ENCODE measurements around the gene FAM209B. TPM values are rescaled to one million over a fixed set of nuclear protein-coding genes. Genes with fewer than 3 reads are reported as not detected.
"Not testable (repeated sequence)": the region's sequence is repeated elsewhere in the genome, so short reads cannot be mapped to it uniquely, and the experiment has no call there.

The FAM209B gene
- polyA plus RNA-seq, 2 of the 4 experiments (the other 2 are of a cell fraction): 0.46 to 0.78 TPM

DNA sequence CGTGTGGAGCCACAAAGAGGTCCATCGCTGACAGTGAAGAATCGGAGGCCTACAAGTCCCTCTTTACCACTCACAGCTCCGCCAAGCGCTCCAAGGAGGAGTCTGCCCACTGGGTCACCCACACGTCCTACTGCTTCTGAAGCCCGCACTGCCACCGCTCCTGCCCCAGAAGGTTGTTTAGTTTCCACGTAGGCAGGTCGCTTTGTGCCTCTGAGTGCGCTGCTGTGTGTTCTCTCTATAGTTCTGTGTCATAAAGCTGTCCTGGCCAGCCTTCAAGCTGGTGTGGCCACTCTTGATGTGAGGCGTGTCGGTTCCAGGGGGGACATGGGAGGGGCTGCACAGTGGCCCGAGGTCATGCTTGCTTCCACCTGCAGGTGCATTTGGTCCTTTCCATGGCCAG, 14.9 kb upstream of the FAM209B start:
- TF ChIP-seq TFCP2L1 (CRISPR knock-in tag; IDR thresholded peaks at IDR 0.05): no peak
- TF ChIP-seq CBX8 (IDR thresholded peaks at IDR 0.05): no peak
- DNase-seq (ENCODE audit: low read depth in 1 of 2, low spot score in 1 of 2) (no peak), FAIRE-seq (no peak), ATAC-seq (no peak)
- Histone ChIP-seq H3K9me3 (no peaks in the 10 kb centered on the region), H3K27ac (no peak overlapping the region), H3K4me3 (no peak overlapping the region), H3K4me2 (no peak overlapping the region), H3K4me1 (no peaks in the 10 kb centered on the region)
- ChIA-PET POLR2A (no interaction called here), CTCF (interaction anchor here (0.6 kb wide), 1 partner anchor 670 kb away, joined by 3 read pairs; no protein-coding TSS in a partner anchor)
- 92% methylated on average over 14 of the region's 14 CpGs for WGBS (ENCODE audit: missing lambda C conversion rate)

DNA sequence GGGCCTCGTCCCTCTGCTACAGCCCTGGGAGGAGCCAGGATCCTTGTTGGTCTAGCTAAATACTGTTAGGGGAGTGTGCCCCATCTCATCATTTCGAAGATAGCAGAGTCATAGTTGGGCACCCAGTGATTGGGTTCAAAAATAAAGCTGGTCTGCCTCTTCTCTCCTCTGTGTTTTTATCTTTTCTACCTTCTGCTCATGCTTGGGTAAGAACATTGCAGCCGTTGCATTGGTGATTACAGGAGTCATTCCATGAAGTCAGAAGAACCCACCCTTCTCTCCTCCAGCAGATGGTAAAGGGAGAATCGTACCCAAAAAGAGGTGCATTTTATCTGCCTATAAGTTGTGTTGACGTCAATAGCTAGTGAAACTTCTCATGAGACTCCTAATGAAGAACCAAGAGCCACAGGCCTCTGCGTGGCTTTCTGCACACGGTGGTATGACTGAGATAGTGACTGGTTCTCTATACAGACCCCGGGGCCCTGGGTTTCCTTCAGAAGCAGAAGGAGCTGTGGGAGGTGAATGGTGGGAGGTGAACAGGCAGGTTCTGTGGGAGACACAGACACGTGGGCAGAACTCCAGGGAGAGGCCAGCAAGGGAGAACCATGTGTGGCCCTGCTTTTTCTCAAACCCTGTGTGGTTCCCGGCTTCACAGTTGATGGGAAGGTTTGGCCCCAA, 14.2 kb upstream of the FAM209B start:
- TF ChIP-seq CHD2 (IDR thresholded peaks at IDR 0.05; ENCODE audit: low read length, partially characterized antibody) (no peak), FOXS1 (CRISPR knock-in tag; IDR thresholded peaks at IDR 0.05) (no peak), KDM5A (IDR thresholded peaks at IDR 0.05) (no peak), CBX8 (IDR thresholded peaks at IDR 0.05) (no peak), BHLHE40 (IDR thresholded peaks at IDR 0.05; ENCODE audit: low read depth, low read length) (no peak), EHMT2 (IDR thresholded peaks at IDR 0.05; ENCODE audit: low read depth) (no peak), POLR2AphosphoS2 (conservative IDR thresholded peaks at IDR 0.05; ENCODE audit: low read length) (no peak), SREBF2 (IDR thresholded peaks at IDR 0.05) (no peak), FOSB (CRISPR knock-in tag; IDR thresholded peaks at IDR 0.05) (no peak), SMC3 (IDR thresholded peaks at IDR 0.05) (no peak), RNF2 (IDR thresholded peaks at IDR 0.05; ENCODE audit: borderline replicate concordance, low read depth) (no peak), RARB (CRISPR knock-in tag; IDR thresholded peaks at IDR 0.05) (no peak), RCOR1 (IDR thresholded peaks at IDR 0.05; ENCODE audit: low read depth, low read length) (no peak), MAFK (IDR thresholded peaks at IDR 0.05; ENCODE audit: partially characterized antibody) (no peak), HDAC2 (IDR thresholded peaks at IDR 0.05) (no peak), POLR2A (IDR thresholded peaks at IDR 0.05; ENCODE audit: low read length) (no peak), NR3C1 (IDR thresholded peaks at IDR 0.05) (no peak)
- POLR2A ChIA-PET: no interaction called here
- no peak overlapping the region for H3K4me3 ChIP-seq

DNA sequence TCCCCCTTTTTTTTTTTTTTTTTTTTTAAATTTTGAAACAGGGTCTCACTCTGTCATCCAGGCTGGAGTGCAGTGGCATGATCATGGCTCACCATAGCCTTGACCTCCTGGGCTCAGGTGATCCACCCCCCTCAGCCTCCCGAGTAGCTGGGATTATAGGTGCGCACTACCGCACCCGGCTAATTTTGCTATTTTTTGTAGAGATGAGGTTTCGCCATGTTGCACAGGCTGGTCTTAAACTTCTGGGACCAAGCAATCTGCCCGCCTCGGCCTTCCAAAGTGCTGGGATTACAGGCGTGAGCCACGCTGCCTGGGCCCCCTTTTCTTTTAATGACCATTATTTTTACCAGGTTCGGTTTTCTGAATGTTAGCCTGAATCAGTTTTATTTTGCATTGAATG, 13.5 kb upstream of the FAM209B start:
- no peak overlapping the region for H3K4me3 ChIP-seq
- no peaks in the 10 kb centered on the region for H3K4me1 ChIP-seq
- CTCF ChIA-PET: no interaction called here
- DNase-seq (ENCODE audit: low read depth in 1 of 2, low spot score in 1 of 2): no peak
- POLR2A ChIA-PET: no interaction called here
- TF ChIP-seq CHD2 (IDR thresholded peaks at IDR 0.05; ENCODE audit: low read length, partially characterized antibody) (no peak), CEBPB (IDR thresholded peaks at IDR 0.05) (no peak), HES2 (IDR thresholded peaks at IDR 0.05) (no peak), HDAC2 (IDR thresholded peaks at IDR 0.05) (no peak), RARB (CRISPR knock-in tag; IDR thresholded peaks at IDR 0.05) (no peak), HOXB5 (CRISPR knock-in tag; IDR thresholded peaks at IDR 0.05) (no peak)
- no peak overlapping the region for H3K4me2 ChIP-seq
- H3K27ac ChIP-seq: no peak overlapping the region
- 97% methylated on average over 10 of the region's 10 CpGs for WGBS (ENCODE audit: missing lambda C conversion rate)
- ATAC-seq: no peak
- no peaks in the 10 kb centered on the region for H3K9me3 ChIP-seq
- no peak for FAIRE-seq

More for the DNA sequence above, 14.2 kb upstream of the FAM209B start:
- FAIRE-seq (no peak), DNase-seq (ENCODE audit: low read depth in 1 of 2, low spot score in 1 of 2) (no peak), ATAC-seq (no peak)
- no peaks in the 10 kb centered on the region for H3K4me1 ChIP-seq
- H3K9me3 ChIP-seq: no peaks in the 10 kb centered on the region
- CTCF ChIA-PET: no interaction called here
- H3K27ac ChIP-seq: no peak overlapping the region
- 87% methylated on average over 10 of the region's 10 CpGs for WGBS (ENCODE audit: missing lambda C conversion rate)
- no peak overlapping the region for H3K4me2 ChIP-seq

- POLR2A ChIA-PET: no interaction called here
- no peaks in the 10 kb centered on the region for H3K9me3 ChIP-seq
- CTCF ChIA-PET: no interaction called here
- H3K4me3 ChIP-seq: no peak overlapping the region
- DNase-seq (ENCODE audit: low read depth in 1 of 2, low spot score in 1 of 2) (no peak), FAIRE-seq (no peak), ATAC-seq (no peak)
- no peak overlapping the region for H3K27ac ChIP-seq
- no peak overlapping the region for H3K4me2 ChIP-seq
- TF ChIP-seq TP53 (CRISPR knock-in tag; IDR thresholded peaks at IDR 0.05): no peak
- H3K4me1 ChIP-seq: no peaks in the 10 kb centered on the region
- 92% methylated on average over 10 of the region's 10 CpGs for WGBS (ENCODE audit: missing lambda C conversion rate)
Measured at GRCh38 chr20:56520180-56520579, 12.9 kb upstream of the FAM209B start.

DNA sequence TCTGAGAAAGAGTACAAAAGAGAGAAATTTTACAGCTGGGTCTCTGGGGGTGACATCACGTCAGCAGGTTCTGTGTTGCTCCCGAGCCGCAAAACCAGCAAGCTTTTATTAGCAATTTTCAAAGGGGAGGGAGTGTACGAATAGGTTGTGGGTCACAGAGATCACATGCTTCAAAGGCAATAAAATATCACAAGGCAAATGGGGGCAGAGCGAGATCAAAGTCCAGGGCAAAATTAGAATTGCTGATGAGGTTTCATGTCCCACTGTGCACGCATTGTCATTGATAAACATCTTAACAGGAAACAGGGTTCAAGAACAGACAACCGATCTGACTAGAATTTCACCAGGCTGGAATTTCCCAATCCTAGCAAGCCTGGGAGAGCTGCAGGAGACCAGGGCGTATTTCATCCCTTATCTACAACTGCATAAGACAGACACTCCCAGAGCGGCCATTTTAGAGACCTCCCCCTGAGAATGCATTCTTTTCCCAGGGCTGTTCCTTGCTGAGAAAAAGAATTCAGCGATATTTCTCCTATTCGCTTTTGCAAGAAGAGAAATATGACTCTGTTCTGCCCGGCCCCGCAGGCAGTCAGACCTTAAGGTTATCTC, 12.2 kb upstream of the FAM209B start:
- CTCF ChIA-PET, H3K4me2 ChIP-seq, FAIRE-seq, POLR2A ChIA-PET, H3K4me1 ChIP-seq, H3K27ac ChIP-seq, H3K4me3 ChIP-seq, H3K9me3 ChIP-seq, ATAC-seq: not testable (repeated sequence)
- peak in 1 of 2 experiments; percentile 17 for DNase-seq (ENCODE audit: low read depth in 1 of 2, low spot score in 1 of 2)
- WGBS (ENCODE audit: missing lambda C conversion rate): 85% methylated on average over 13 of the region's 13 CpGs

Measured in A549 (cell line).